ENCODE results near the gene IL1R1.
"Not testable (repeated sequence)": the region's sequence is repeated elsewhere in the genome, so short reads cannot be mapped to it uniquely, and the experiment has no call there.

IL1R1 gene

GRCh38 chr2:102111823-102112222 is 30.7 kb upstream of the IL1R1 start:
- no peak for DNase-seq (ENCODE audit: low spot score)

GRCh38 chr2:102112271-102112670 is 30.3 kb upstream of the IL1R1 start:
- DNase-seq (ENCODE audit: low spot score), result no peak

GRCh38 chr2:102112692-102113665 is 29.6 kb upstream of the IL1R1 start:
- no peak for DNase-seq (ENCODE audit: low spot score)

- DNase-seq (ENCODE audit: low spot score), result no peak
Measured at GRCh38 chr2:102114290-102114721, 28.2 kb upstream of the IL1R1 start.

- DNase-seq (ENCODE audit: low spot score), result no peak
Measured at GRCh38 chr2:102114851-102115497, 27.6 kb upstream of the IL1R1 start.

- DNase-seq (ENCODE audit: low spot score), result no peak
Measured at GRCh38 chr2:102116630-102117471, 25.7 kb upstream of the IL1R1 start.

- DNase-seq (ENCODE audit: low spot score), result no peak
Measured at GRCh38 chr2:102117472-102117858, 25.1 kb upstream of the IL1R1 start.

- no peak for DNase-seq (ENCODE audit: low spot score)
Measured at GRCh38 chr2:102119255-102119654, 23.3 kb upstream of the IL1R1 start.

- DNase-seq (ENCODE audit: low spot score), result no peak
Measured at GRCh38 chr2:102120261-102120660, 22.3 kb upstream of the IL1R1 start.

- DNase-seq (ENCODE audit: low spot score), result no peak
Measured at GRCh38 chr2:102120701-102121159, 21.8 kb upstream of the IL1R1 start.

- DNase-seq (ENCODE audit: low spot score), result no peak
Measured at GRCh38 chr2:102122115-102122514, 20.4 kb upstream of the IL1R1 start.

- no peak for DNase-seq (ENCODE audit: low spot score)
Measured at GRCh38 chr2:102122909-102123308, 19.6 kb upstream of the IL1R1 start.

GRCh38 chr2:102124421-102124820 is 18.1 kb upstream of the IL1R1 start:
- not testable (repeated sequence) for DNase-seq (ENCODE audit: low spot score)

- DNase-seq (ENCODE audit: low spot score), result no peak
Measured at GRCh38 chr2:102126169-102126568, 16.4 kb upstream of the IL1R1 start.

GRCh38 chr2:102126660-102127059 is 15.9 kb upstream of the IL1R1 start:
- DNase-seq (ENCODE audit: low spot score), result no peak

GRCh38 chr2:102129082-102129481 is 13.5 kb upstream of the IL1R1 start:
- no peak for DNase-seq (ENCODE audit: low spot score)

- DNase-seq (ENCODE audit: low spot score), result no peak
Measured at GRCh38 chr2:102129951-102130646, 12.4 kb upstream of the IL1R1 start.

- no peak for DNase-seq (ENCODE audit: low spot score)
Measured at GRCh38 chr2:102130647-102130991, 11.9 kb upstream of the IL1R1 start.

- DNase-seq (ENCODE audit: low spot score), result no peak
Measured at GRCh38 chr2:102131564-102131963, 11.0 kb upstream of the IL1R1 start.

- DNase-seq (ENCODE audit: low spot score), result no peak
Measured at GRCh38 chr2:102137138-102137537, 5.4 kb upstream of the IL1R1 start.

GRCh38 chr2:102138331-102138730 is 4.2 kb upstream of the IL1R1 start:
- no peak for DNase-seq (ENCODE audit: low spot score)

GRCh38 chr2:102139851-102140250 is 2.7 kb upstream of the IL1R1 start:
- DNase-seq (ENCODE audit: low spot score), result no peak

Data from LoVo (cell line).